ENCODE data around the gene UBXN11.

UBXN11 gene

DNA sequence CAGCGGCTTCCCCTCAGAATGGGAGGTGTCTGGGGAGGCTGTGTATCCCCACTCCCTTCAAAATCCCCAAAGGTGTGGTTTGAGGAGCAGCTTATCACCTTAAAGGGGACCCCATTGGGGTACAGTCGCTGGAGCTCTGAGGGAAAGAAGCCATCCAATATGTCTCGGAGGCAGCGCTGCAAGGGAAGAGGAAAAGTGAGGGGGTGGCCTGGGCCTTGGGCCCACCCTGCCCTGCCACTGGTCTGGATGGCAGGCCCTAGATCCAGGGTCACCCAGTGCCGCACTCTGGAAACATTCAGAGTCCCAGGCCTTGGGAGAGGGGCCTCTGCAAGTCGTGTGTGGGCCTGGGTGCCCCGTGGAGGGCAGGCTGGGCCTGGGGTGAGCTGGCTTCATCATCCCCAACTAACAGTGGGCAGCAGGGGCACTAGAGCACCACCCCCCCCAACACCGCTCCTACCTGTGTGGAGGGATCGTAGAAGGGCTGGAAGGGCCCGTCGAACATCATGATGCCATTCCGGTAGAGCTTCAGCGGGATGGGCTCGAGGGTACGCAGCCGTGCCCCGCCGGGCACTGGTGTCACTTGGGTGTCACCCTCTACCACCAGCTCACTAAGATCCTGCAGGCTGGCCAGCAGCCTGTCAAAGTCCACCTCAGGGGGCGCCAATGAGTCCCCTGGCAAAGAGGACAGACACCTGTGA, 20.9 kb downstream of the UBXN11 start:
- DNase-seq (ENCODE audit: low spot score), result no peak

DNA sequence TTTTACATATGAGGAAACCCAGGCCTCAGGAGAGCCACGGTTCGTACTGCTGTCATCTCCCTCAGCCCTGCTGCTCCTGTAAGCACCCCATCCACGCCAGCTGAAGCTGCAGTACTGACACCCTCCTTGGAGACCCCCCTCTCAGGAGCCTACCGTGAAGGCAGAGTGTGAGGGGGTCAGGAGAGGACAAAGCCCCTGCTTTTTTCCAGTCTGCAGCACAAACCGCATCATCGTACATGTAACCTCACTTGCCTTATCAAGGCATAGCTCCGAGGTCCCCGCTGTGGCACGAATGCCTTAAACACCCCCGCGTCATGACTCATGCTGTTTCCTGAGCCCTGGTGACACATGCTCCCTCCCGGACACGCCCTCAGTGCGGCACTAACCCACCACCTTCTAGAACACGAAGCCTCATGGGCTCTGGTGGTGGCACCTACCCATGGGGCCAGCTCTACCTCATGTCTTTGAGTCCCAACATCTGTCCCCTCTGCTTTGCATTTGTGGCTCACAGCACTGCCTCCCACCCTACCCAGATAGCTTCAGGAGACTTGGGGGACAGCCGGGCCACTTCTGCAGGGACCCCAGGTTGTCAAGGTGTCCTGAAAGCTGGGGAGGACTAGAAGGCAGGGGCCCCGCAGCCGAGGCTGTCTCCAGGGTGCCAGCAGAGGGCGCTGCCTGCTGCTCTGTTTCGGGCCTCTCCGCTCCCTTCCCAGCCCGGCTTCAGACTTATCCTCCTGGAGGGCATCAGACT, 21.7 kb downstream of the UBXN11 start:
- peak; percentile 94 for DNase-seq (ENCODE audit: low spot score)

GRCh38 chr1:26283871-26284596, 22.4 kb downstream of the UBXN11 start:
- no peak for DNase-seq (ENCODE audit: low spot score)

DNA sequence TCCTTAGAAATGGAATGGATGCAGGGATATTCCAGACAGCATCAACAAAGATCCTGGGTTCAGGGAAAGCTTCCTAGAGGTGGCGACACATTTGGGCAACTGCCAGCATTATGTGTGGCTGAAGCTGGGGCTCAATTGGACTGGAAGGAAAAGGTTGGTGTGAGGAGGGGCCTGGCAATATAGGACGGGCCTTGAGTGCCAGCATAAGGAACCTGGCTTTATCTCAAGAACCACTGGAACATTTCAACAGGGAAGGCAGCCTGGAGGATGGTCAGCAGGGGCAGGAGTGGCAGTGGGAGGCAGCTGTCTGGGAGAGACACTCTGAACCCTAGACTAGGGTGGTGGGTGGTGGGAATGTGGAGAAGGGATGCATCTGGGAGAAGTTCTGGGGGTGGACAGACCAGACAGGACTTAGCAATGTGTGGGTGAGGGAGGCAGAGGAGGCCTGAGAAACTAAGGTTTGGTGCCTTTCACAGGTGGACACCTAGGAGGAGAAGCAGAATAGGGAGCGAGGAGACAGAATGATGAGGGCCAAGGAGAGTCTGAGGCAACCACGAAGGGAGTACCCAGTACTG, 23.1 kb downstream of the UBXN11 start:
- no peak for DNase-seq (ENCODE audit: low spot score)

GRCh38 chr1:26282401-26282918, 24.0 kb downstream of the UBXN11 start:
- no peak for DNase-seq (ENCODE audit: low spot score)

DNA sequence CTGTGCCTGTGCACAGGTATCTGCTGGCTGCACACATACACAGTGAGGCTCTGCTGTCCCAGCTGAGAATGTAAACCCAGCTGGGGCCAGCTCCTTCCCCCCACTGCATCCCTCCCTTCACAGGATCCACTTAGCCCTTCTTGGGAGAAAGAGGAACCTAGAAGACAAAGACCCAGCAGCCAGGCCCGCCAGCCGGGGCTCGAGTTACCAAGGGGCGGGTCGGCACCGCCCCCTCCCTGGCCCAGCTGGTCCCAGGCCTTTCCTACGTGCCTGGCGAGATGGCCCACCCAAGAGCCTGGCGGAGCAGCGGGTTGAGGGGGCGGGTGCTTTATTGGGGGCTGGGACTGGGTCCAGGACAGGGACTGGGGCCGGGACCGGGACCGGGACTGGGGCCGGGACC, 24.5 kb downstream of the UBXN11 start:
- DNase-seq (ENCODE audit: low spot score), result no peak

DNA sequence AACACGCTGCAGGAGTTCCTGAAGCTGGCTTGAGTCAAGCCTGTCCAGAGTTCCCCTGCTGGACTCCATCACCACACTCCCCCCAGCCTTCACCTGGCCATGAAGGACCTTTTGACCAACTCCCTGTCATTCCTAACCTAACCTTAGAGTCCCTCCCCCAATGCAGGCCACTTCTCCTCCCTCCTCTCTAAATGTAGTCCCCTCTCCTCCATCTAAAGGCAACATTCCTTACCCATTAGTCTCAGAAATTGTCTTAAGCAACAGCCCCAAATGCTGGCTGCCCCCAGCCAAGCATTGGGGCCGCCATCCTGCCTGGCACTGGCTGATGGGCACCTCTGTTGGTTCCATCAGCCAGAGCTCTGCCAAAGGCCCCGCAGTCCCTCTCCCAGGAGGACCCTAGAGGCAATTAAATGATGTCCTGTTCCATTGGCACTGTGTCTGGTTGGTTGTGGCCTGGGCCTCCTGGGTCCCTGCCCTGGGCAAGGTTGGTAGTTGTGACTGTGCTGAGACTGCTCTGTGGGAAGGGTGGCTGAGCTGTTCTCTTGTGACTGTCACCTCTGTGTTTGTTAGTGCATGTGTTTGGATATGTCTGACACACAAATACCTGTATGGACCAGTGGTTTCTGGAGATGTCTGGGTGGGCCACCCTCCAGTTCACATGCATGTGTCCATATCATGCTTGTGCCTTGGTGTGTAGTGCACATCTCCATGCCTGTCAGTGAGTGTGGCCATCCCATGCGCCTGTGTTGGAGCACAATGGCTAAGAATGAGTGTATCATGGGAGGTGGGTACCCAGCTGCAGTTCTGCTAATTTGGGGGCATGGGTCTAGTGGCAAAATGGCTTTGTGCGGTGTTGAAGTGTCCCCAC, 25.1 kb downstream of the UBXN11 start:
- DNase-seq (ENCODE audit: low spot score), result no peak

DNA sequence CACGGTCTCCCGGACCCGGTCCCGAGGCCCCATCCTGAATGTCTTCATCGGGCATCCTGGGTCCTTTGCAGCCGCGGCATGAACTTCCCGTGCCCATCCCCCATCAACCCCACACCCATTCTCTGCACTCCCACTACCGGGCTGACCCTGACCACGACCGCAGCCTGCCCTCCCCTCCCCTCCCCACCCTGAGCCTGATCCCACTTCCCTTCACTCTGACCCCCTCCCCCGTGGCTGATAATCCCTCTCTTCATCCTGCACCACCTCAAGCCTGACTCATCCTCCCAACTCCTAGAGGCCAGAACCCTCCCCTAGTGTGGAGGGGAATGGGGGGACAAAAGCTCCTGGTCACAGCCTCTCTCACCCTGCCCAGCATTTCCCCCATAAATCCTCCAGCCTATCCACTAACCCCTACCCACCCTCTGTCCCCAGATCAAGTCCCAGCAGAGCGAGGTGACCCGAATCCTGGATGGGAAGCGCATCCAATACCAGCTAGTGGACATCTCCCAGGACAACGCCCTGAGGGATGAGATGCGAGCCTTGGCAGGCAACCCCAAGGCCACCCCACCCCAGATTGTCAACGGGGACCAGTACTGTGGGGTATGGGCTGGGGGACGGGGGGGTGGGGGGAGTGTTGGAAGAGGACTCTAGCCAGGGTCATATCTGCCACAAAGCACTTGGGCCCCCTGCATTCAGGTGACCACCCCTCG, 25.9 kb downstream of the UBXN11 start:
- peak; percentile 50 for DNase-seq (ENCODE audit: low spot score)

DNA sequence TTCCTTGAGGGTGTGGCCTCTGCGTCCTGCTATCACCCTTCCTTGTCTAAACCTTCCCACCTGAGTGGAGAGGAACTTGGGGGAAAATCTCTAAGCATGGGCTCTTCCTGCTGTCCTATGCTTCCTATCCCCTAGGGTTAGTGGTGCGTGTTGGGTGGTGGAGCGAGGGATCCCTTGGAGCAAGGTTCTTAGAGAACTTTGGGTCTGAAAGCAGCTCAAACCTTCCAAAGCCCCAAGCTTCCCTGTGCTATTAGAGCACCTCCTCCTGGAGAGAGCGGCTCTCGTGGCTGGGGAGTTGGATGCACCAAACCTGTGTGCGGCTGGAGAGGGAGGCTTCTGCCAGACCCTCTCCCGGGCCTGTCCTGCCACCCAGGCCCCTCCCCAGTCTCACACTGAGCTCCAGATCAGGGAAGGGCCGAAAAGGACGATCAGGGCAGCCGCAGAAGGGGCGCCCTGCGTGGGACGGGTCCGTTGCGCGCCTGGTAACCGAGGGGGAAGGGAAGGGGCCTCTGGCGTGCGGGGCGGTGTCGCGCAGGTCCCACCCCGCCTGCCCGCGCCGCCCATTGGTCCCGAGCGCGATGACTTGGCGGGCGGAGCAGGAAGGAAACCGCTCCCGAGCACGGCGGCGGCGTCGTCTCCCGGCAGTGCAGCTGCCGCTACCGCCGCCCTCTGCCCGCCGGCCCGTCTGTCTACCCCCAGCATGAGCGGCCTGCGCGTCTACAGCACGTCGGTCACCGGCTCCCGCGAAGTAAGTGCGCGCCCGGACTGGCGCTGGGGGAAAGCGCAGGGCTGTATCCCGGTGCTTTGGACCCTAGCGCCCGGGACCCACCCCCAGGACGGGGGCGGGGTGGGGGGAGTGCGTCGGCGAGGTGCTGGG, 26.7 kb downstream of the UBXN11 start, which contains the start of gene SH3BGRL3:
SH3BGRL3 (plus strand) TSS at position 631 of the 877 bp plus-strand sequence; CDS start at position 701, 70 bp downstream.
- DNase-seq (ENCODE audit: low spot score), result peak; percentile 93

- peak; percentile 58 for DNase-seq (ENCODE audit: low spot score)
Observed at GRCh38 chr1:26278724-26279455, 27.5 kb downstream of the UBXN11 start.

DNA sequence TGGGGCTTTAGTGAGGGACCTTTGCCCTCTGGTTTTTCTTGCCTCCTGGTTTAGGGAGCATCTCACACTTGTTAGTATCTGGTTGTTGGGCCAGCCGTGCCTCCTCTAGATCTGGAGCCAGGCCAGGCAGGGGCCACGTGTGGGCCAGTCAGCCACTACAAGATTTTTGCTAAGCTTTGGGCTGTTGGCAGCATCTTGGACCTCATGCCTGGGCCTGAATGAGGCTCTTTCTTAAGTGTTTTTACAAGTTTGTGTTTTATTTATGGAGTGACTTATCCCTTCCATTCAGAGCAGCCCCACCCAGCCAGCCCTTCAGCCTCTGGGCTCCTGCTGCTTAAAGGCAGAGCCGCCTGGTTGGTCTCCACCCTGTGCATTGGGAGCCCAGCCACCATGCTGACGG, 28.1 kb downstream of the UBXN11 start:
- peak; percentile 74 for DNase-seq (ENCODE audit: low spot score)

GRCh38 chr1:26277719-26278118, 28.7 kb downstream of the UBXN11 start:
- no peak for DNase-seq (ENCODE audit: low spot score)

DNA sequence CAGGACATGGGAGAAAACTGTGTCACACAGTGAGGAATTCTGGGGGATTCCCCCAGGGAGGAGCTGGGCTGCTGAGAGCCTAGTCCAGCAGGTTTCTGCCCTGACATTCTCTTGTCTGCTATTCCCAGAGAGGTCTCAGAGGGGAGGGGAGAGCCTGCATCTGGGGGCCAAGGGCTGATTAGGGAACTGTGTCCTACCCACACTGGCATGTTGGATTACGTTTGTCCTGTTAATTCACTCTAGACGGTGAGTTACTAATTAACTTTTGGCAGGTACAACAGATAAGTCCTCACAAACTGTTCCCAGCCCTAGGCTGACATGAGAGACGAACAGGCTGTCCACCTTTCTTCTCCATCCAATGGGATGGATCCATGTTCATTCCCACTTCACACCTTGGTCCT, 29.2 kb downstream of the UBXN11 start:
- DNase-seq (ENCODE audit: low spot score), result no peak

DNA sequence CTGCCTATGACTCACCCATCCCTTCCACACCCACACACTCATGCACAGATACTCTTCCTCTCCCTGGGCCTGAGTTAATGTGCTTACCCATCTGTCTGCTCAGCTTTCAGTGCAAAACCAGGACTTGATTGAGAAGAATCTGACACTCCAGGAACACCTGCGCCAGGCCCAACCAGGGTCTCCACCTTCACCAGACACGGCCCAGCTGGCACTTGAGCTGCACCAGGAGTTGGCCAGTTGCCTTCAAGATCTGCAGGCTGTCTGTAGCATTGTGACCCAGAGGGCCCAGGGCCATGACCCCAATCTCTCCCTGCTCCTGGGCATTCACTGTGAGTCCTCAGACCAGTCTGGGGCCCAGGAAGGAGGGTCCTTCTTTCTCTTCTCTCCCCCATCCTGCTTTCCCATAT, 30.0 kb downstream of the UBXN11 start:
- no peak for DNase-seq (ENCODE audit: low spot score)

- peak; percentile 92 for DNase-seq (ENCODE audit: low spot score)
Observed at GRCh38 chr1:26275580-26276431, 30.6 kb downstream of the UBXN11 start.

GRCh38 chr1:26274801-26275425, 31.5 kb downstream of the UBXN11 start:
- no peak for DNase-seq (ENCODE audit: low spot score)

- DNase-seq (ENCODE audit: low spot score), result no peak
Observed at GRCh38 chr1:26269198-26269550, 37.3 kb downstream of the UBXN11 start.
